ENCODE measurements around the gene PSPN.

Gene PSPN

DNA sequence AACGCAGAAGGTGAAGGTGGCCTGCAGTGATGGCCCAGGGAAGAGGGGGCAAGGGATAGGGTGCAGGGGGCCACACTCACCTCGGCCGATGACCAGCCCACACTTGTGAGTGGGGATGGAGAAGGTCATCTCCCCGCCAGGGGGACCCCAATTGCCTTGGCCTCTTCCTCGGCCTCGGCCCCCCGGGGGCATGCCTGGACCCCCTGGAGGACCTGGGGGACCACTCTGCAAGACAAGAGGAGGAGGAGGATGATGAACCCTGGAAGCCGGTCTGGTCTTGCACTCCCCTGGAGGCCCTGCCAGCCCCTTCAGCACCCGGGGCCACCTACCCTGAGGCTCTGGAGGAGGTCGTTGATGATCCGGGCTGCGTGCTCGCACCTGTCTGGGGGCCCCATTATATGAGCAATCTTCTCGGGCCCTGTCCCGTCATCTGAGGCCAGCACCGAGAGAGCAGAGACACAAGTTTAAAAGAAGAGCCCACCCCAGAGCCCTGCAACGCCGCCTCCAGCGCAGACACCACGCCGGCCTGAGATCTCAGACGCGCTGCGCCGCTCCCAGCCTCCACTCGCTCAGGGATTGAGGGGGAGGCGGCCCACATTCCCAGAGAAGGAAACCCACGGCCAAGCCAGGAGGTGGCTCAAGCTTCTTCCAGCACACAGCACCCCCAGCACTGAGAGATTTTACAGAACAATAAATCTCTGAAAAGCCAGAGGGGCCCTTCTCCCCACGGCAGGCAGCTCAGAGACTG is 41.1 kb upstream of the PSPN start:
- peaks cover 48% of the 10 kb centered on the region for H3K79me2 ChIP-seq (ENCODE audit: low read length)
- H4K20me1 ChIP-seq (ENCODE audit: insufficient read depth, low read length), result peaks cover 50% of the 10 kb centered on the region
- TF ChIP-seq EZH2phosphoT487 (IDR thresholded peaks at IDR 0.05; ENCODE audit: low read depth) (no peak), CTCF (IDR thresholded peaks at IDR 0.05; ENCODE audit: low read depth, low read length) (no peak)
- H3K4me3 ChIP-seq (ENCODE audit: low read length), result no peak overlapping the region
- no peak overlapping the region for H3K4me2 ChIP-seq (ENCODE audit: low read length)
- no peak overlapping the region for H2AFZ ChIP-seq (ENCODE audit: low read depth, low read length)
- no peaks in the 10 kb centered on the region for H3K4me1 ChIP-seq (ENCODE audit: low read length)
- H3K27me3 ChIP-seq (ENCODE audit: low read depth, low read length), result no peaks in the 10 kb centered on the region
- H3K9me3 ChIP-seq (ENCODE audit: insufficient read depth, low read length), result no peaks in the 10 kb centered on the region
- no peak overlapping the region for H3K9ac ChIP-seq (ENCODE audit: low read length)
- H3K36me3 ChIP-seq (replicated peaks; ENCODE audit: low read depth, low read length), result peaks cover 92% of the 10 kb centered on the region
- no peak overlapping the region for H3K27ac ChIP-seq (ENCODE audit: low read length)

- H3K4me1 ChIP-seq (ENCODE audit: low read length), result no peaks in the 10 kb centered on the region
- no peak for TF ChIP-seq EZH2phosphoT487 (IDR thresholded peaks at IDR 0.05; ENCODE audit: low read depth)
- TF ChIP-seq CTCF (IDR thresholded peaks at IDR 0.05; ENCODE audit: low read depth, low read length), result no peak
- H3K27me3 ChIP-seq (ENCODE audit: low read depth, low read length), result no peaks in the 10 kb centered on the region
These were observed 40.0 kb upstream of the PSPN start for GRCh38 chr19:6415591-6416190.

GRCh38 chr19:6414793-6415590 is 39.3 kb upstream of the PSPN start:
- H3K4me1 ChIP-seq (ENCODE audit: low read length), result no peaks in the 10 kb centered on the region
- no peak overlapping the region for H3K4me3 ChIP-seq (ENCODE audit: low read length)
- no peak overlapping the region for H3K4me2 ChIP-seq (ENCODE audit: low read length)
- H2AFZ ChIP-seq (ENCODE audit: low read depth, low read length), result no peak overlapping the region
- H3K9me3 ChIP-seq (ENCODE audit: insufficient read depth, low read length), result no peaks in the 10 kb centered on the region
- peaks cover 77% of the 10 kb centered on the region for H3K36me3 ChIP-seq (replicated peaks; ENCODE audit: low read depth, low read length)
- peaks cover 29% of the 10 kb centered on the region for H3K79me2 ChIP-seq (ENCODE audit: low read length)
- H3K27ac ChIP-seq (ENCODE audit: low read length), result no peak overlapping the region
- no peak overlapping the region for H3K9ac ChIP-seq (ENCODE audit: low read length)
- H4K20me1 ChIP-seq (ENCODE audit: insufficient read depth, low read length), result peaks cover 34% of the 10 kb centered on the region
- H3K27me3 ChIP-seq (ENCODE audit: low read depth, low read length), result no peaks in the 10 kb centered on the region
- TF ChIP-seq CTCF (IDR thresholded peaks at IDR 0.05; ENCODE audit: low read depth, low read length) (no peak), EZH2phosphoT487 (IDR thresholded peaks at IDR 0.05; ENCODE audit: low read depth) (no peak)

More at GRCh38 chr19:6415591-6416190, 40.0 kb upstream of the PSPN start:
- Histone ChIP-seq H3K79me2 (ENCODE audit: low read length) (peaks cover 36% of the 10 kb centered on the region), H3K4me3 (ENCODE audit: low read length) (no peak overlapping the region), H3K27ac (ENCODE audit: low read length) (no peak overlapping the region), H3K4me2 (ENCODE audit: low read length) (no peak overlapping the region), H4K20me1 (ENCODE audit: insufficient read depth, low read length) (peaks cover 41% of the 10 kb centered on the region), H3K9me3 (ENCODE audit: insufficient read depth, low read length) (no peaks in the 10 kb centered on the region), H2AFZ (ENCODE audit: low read depth, low read length) (no peak overlapping the region), H3K9ac (ENCODE audit: low read length) (no peak overlapping the region), H3K36me3 (replicated peaks; ENCODE audit: low read depth, low read length) (peaks cover 84% of the 10 kb centered on the region)

All from OCI-LY3 (cell line).